ENCODE measurements around the gene S1PR3. TPM values are rescaled to one million over a fixed set of nuclear protein-coding genes. Genes with fewer than 3 reads are reported as not detected.
A peak's percentile ranks its signal among the peaks of the same experiment; 100 is the strongest.

The S1PR3 gene
- total RNA-seq, 1 donor from 2014 or later, result 10.0 TPM

GRCh38 chr9:88949425-88949824, 41.8 kb upstream of the S1PR3 start:
- no peak for TF ChIP-seq CTCF (IDR thresholded peaks at IDR 0.05)
- Histone ChIP-seq H3K27me3 (ENCODE audit: low read depth) (no peaks in the 10 kb centered on the region), H3K9me3 (no peaks in the 10 kb centered on the region), H3K4me1 (peaks cover 15% of the 10 kb centered on the region), H3K4me3 (no peak overlapping the region), H3K36me3 (no peaks in the 10 kb centered on the region), H3K27ac (no peak overlapping the region)
- intact Hi-C loops (cut with DNase I), result no loop called here
- no peak for DNase-seq
- ATAC-seq, result peak; percentile 45 to 46

GRCh38 chr9:88949961-88950340, 41.3 kb upstream of the S1PR3 start:
- DNase-seq (no peak), ATAC-seq (no peak)
- no peak for TF ChIP-seq CTCF (IDR thresholded peaks at IDR 0.05)
- H3K27me3 ChIP-seq (ENCODE audit: low read depth), result no peaks in the 10 kb centered on the region
- intact Hi-C loops (cut with DNase I), result no loop called here
- H3K27ac ChIP-seq, result no peak overlapping the region
- no peaks in the 10 kb centered on the region for H3K9me3 ChIP-seq
- no peak overlapping the region for H3K4me3 ChIP-seq
- H3K36me3 ChIP-seq, result no peaks in the 10 kb centered on the region
- peaks cover 15% of the 10 kb centered on the region for H3K4me1 ChIP-seq

GRCh38 chr9:88950341-88951154, 40.7 kb upstream of the S1PR3 start:
- ATAC-seq (peak; percentile 26 to 46), DNase-seq (no peak)
- Histone ChIP-seq H3K4me1 (peaks cover 15% of the 10 kb centered on the region), H3K9me3 (no peaks in the 10 kb centered on the region), H3K27me3 (ENCODE audit: low read depth) (no peaks in the 10 kb centered on the region), H3K4me3 (no peak overlapping the region), H3K27ac (peak overlapping the region; percentile 8), H3K36me3 (no peaks in the 10 kb centered on the region)
- intact Hi-C loops (cut with DNase I), result no loop called here
- no peak for TF ChIP-seq CTCF (IDR thresholded peaks at IDR 0.05)

GRCh38 chr9:88951155-88951542, 40.1 kb upstream of the S1PR3 start:
- Histone ChIP-seq H3K4me1 (peaks cover 15% of the 10 kb centered on the region), H3K27ac (no peak overlapping the region), H3K27me3 (ENCODE audit: low read depth) (no peaks in the 10 kb centered on the region), H3K9me3 (no peaks in the 10 kb centered on the region), H3K4me3 (no peak overlapping the region), H3K36me3 (no peaks in the 10 kb centered on the region)
- no peak for TF ChIP-seq CTCF (IDR thresholded peaks at IDR 0.05)
- ATAC-seq, result no peak
- intact Hi-C loops (cut with DNase I), result no loop called here
- no peak for DNase-seq

GRCh38 chr9:88952086-88952615, 39.1 kb upstream of the S1PR3 start:
- intact Hi-C loops (cut with DNase I), result no loop called here
- Histone ChIP-seq H3K4me1 (peaks cover 15% of the 10 kb centered on the region), H3K9me3 (no peaks in the 10 kb centered on the region), H3K4me3 (no peak overlapping the region), H3K27me3 (ENCODE audit: low read depth) (no peaks in the 10 kb centered on the region), H3K36me3 (no peaks in the 10 kb centered on the region), H3K27ac (no peak overlapping the region)
- no peak for DNase-seq
- no peak for ATAC-seq
- no peak for TF ChIP-seq CTCF (IDR thresholded peaks at IDR 0.05)

Measured in lower lobe of right lung (tissue), 2 donors.